ENCODE measurements around the gene ZNF219.

ZNF219 gene

GRCh38 chr14:21098076-21098891 lies at the start of gene ZNF219:
ZNF219 (minus strand) TSS chr14:21098655; CDS start chr14:21093591, 5,064 bp downstream.
- DNase-seq = no peak

GRCh38 chr14:21145437-21145836 lies 47.0 kb upstream of the ZNF219 start:
- DNase-seq = no peak

- no peak for DNase-seq
Measured at GRCh38 chr14:21142357-21142756, 43.9 kb upstream of the ZNF219 start.

DNA sequence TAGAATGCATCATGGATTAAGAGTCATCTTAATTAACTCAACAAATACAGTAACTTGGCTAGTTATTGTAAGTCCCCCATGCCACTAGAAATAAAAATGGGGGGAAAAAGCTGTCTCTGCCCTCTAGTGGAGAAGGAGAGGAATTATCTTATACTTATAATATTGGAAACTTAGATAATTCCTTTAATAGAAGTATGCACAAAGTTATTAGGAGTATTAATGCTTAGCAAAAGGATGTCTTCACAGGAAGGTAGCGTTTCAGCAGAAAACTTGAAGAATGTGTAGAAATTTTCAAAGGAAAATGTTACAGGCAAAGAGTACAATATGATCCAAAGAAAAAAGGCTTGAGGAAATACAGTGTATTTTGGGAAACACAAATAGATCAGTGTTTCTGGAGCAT lies 37.6 kb upstream of the ZNF219 start:
- DNase-seq = no peak

- no peak for DNase-seq
Measured at GRCh38 chr14:21133901-21134300, 35.4 kb upstream of the ZNF219 start.

DNA sequence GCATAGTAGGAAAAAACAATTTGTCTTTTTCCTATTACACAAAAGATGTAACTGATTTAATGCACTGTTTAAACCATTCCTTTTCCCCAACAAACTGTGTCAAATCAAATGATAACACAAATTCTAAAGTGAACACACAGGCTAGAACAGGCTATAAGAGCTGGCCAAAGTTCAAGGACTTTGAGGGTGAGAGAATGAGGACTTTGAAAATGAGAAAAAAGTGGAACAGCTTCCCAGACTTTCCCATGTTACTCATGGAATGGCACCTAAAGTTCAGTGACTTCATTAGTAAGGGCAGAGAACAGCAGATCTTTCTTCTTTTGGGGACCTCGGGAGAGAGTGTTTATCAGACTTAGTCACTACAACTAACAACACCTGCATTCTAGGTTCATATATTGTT lies 25.0 kb upstream of the ZNF219 start:
- DNase-seq = no peak

- no peak for DNase-seq
Measured at GRCh38 chr14:21121122-21121521, 22.7 kb upstream of the ZNF219 start.

- DNase-seq = no peak
Measured at GRCh38 chr14:21120686-21121085, 22.2 kb upstream of the ZNF219 start.

- DNase-seq = no peak
Measured at GRCh38 chr14:21118933-21119332, 20.5 kb upstream of the ZNF219 start.

DNA sequence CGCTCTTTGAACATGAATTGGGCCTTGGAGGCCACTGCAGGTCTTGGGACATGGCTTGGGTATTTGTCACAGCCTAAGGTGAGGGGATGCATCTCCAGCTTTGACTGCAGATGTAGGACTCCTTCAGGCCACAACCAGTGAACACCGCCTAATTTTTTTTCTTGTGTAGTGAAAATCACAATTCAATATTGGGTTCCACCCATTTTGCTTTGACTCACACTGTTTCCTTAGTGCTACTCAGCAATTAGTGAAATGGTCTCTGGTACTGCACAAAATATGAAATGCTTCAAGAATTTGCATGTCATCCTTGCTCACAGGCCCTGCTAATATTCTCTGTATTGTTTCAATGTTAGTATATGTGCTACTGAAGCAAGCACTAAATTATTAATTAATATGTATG lies 14.9 kb upstream of the ZNF219 start:
- DNase-seq = no peak

DNA sequence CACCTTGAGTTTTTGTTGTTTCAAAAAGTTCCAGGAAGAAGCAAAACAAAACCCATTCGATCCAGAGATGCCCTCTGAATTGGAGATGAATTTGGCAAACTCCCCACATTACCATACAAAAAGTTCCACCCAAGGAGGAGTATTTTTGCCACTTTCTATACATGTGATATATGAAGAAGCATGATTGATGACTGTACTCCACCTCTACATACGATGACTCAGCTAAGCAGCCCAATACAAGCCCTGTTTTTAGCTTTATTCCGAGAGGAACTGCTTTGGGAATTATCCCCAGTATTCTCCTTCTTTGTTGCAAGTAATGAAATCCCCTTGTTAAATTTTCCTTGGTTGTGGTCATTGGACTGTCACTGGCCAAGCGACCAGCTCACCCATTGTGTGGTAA lies 13.8 kb upstream of the ZNF219 start:
- no peak for DNase-seq

DNA sequence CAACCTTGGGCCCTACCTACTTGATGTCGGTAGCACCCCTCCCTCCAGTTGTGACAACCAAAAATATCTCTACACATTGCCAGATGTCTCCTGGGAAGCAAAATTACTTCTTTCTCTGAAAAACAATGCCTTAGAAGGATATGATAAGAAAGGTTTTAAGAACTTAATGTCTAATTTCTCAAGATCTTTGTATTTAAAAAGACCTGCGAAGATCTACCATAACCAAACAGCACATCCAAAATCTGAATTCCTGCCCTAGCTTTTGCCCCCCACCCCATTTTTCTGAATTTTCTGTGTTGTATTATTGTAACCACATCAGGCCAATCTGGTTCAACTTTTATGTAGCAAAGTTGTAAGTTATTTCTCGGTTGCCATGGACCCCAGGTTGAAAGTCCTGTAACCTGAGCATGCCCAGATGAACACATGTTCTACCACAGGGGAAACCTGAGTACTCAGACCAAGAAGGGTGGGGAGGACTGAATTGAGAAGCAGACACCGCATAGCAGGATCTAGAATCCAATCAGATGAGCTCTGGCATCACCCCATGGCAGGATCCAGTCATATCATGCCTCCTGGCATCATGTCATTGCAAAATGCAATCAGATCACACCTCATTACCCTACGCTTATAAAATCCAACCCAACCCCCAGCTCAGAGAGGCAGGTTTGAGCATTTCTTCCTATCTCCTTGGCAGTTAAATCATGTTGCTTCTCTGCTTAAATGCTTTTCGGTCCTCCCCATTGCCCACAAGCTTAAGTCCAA lies 11.1 kb upstream of the ZNF219 start:
- no peak for DNase-seq

DNA sequence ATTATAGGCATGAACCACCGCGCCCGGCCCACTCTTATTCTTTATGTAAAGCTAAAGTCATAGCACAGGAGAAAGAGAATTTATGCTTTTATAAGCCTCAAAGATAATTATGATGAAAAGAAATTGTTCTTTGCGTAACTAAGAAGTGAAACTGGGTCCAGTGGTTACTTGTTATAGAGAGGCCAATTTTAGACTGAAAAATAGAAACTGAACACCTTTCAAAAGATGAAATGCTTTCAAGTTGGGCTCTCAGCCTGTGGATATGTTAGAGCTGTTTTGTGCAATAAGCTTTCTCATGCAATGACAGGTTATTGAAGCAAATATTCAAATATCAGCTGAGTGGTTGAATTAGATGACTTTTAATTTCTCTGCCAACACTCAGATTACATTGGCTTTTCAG lies 10.3 kb upstream of the ZNF219 start:
- no peak for DNase-seq

GRCh38 chr14:21107283-21107800 lies 8.9 kb upstream of the ZNF219 start:
- no peak for DNase-seq

DNA sequence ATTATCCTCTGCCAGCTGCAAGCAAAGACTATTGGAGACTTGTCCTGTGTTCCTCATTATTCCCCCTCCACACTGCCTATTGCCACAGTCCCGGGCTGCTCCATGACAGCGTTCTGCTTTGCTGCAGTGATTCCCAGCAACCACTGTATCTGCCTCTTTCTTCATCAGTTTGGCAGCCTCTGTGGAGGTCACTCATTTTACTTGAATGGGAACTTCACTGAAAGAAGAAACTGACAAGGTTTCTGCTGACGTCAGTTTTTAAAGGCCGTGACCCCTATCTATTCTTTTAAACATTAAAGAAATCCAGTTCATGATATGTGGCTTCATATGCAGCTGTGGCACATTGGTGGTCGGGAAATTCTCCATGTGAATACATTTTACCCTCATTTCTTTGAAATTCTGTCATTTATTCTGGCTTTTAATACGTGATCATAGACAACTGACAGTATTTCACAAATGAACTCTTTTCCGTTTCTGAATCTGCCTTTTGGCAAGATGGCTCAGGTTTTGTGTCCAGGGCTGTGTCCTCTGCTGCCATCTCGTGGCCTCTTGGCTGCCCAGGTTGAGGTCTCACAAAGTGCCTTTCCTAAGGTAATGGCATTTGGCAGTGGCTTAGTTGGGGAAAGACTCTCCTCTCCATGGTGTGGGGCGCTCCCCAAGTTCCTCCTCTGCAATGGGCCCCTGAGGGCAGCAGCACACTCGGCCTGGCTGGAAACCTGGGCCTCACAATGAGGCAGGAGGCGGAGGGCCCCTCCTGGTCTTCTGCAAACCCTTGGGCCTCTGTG lies 8.2 kb upstream of the ZNF219 start:
- DNase-seq = peak; percentile 80

DNA sequence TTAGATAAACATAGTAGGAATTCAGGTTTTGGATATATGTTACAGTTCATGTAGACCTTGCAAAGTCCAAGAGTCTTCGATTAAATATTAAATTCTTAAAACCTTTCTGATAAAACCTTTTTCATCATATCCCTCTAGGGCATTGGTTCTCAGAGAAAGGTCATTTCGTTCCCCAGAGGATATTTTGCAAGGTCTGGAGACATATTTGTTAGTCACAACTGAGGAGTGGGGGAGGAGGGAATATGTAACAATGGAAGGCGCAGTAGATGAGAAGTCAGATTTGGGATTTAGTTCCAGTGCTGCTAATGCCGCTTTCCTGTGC lies 7.7 kb upstream of the ZNF219 start:
- DNase-seq = no peak

GRCh38 chr14:21105095-21105494 lies 6.6 kb upstream of the ZNF219 start:
- DNase-seq = no peak

- DNase-seq = no peak
Measured at GRCh38 chr14:21104448-21105060, 6.1 kb upstream of the ZNF219 start.

DNA sequence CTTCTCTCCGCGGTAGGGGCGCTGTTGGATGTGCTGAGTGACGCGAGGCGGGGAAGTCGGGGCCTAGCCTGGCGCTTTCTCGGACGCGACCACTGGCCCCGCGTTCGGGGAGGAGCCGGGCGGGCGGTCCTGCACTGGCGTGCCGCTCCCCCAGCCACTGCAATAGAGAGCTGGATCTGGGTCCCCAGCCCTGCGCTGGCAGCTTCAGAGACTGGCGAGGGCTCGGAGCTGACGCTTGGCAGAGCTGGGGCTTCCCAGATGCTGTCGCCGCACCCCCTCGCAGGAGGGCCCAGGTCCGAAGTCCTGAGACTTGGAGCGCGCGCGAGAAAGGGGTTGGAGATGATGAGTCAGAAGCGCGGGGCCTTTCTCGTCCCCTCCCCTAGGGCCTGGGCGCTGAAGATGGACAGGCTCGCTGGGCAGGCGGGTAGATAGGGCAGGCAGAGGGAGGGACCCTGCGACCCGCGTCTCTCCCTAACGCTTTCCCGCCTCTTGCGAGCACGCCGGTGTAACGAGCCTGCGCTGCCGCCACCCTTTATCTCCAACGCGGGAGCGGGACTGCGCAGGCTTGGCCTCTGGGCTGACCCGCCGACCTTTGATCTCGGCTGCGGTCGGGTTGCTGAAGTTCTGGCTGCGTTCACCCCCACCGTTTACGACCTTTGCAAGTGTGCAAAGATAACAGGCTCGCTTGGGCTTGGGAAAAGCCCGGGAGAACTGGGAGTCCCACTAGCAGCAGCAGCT lies 5.4 kb upstream of the ZNF219 start:
- DNase-seq = peak; percentile 94

DNA sequence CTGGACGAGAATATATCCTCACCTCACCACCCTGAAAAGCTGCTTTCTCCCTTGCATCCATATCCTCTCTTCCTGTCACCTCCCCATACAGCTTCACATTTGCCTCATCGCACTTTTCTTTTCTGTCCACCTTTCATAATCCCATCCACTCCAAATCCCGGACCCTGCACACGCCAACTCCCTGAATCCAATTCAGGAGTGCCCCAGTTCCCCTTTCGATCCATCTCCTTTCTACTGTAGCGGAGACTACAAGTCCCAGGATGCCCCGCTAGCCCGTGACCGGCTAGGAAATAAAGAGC lies 4.9 kb upstream of the ZNF219 start:
- DNase-seq = no peak

DNA sequence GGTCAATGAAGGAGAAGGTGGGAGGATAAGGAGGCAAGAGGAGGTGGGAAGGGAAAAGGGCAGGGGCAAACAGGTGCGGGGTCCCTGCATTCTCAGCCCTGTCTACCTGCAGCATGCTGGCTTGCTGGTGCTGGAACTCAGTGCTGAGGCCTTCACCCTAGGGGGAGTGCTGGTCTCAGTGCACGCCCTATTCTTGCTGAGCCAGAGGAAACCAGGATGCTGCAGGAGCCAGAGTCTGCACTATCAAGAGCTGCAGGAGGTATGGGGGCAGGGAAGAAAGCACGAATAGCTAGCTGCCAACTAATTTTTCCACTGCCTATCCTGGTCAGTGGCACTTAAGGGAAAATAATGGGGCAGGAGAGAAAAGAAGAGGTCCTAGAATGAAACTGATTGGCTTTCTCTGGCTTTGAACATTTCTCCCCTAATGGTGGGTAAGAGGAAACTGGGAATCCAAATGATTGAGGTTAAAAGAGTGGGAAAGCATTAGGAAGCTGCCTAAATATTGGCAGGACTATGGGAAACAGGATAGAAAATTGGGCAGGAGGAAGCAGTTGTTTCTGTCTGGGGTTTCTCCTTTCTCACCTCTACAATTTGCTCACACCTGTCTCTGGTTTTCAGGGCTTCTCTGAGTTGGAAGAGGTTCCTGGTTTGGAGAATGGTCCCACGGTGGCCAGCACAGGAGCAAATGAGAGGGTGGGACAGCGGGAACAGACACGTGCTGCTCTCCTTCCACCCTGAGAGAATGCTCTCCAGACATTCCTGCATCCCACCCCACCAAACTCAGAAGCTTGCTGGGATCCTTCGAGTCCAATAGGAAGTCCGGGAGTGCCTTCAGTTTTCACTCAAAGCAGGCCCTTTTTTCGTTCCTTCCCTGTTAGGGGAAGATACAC lies 4.3 kb upstream of the ZNF219 start:
- no peak for DNase-seq

Measured in activated CD4-positive, alpha-beta T cell treated with anti-CD3 and anti-CD28 coated beads, Interleukin-2, amount 50 U/mL, for 1 hour (primary cell).